Measurements from ENCODE around the gene TNPO1.

GRCh38 chr5:72814864-72815263, 1.6 kb upstream of the TNPO1 start:
- TF ChIP-seq, protein P1, sequence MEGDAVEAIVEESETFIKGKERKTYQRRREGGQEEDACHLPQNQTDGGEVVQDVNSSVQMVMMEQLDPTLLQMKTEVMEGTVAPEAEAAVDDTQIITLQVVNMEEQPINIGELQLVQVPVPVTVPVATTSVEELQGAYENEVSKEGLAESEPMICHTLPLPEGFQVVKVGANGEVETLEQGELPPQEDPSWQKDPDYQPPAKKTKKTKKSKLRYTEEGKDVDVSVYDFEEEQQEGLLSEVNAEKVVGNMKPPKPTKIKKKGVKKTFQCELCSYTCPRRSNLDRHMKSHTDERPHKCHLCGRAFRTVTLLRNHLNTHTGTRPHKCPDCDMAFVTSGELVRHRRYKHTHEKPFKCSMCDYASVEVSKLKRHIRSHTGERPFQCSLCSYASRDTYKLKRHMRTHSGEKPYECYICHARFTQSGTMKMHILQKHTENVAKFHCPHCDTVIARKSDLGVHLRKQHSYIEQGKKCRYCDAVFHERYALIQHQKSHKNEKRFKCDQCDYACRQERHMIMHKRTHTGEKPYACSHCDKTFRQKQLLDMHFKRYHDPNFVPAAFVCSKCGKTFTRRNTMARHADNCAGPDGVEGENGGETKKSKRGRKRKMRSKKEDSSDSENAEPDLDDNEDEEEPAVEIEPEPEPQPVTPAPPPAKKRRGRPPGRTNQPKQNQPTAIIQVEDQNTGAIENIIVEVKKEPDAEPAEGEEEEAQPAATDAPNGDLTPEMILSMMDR (IDR thresholded peaks at IDR 0.05): no peak
- no peak for TF ChIP-seq ZFX (IDR thresholded peaks at IDR 0.05; ENCODE audit: borderline replicate concordance)

All from 22Rv1 (cell line).